Medulla oblongata (tissue), 1 donor: ENCODE measurements around the gene NCK2.
"Not testable (repeated sequence)": the region's sequence is repeated elsewhere in the genome, so short reads cannot be mapped to it uniquely, and the experiment has no call there.

Experiments used
- DNase-seq: peaks from one replicate; pipeline ENCODE4 v3.0.0-alpha.2; 2015; ENCODE audit errors: extremely low spot score

The NCK2 gene

GRCh38 chr2:105893011-105893995 lies 148.6 kb downstream of the NCK2 start:
- no peak for DNase-seq

- DNase-seq = no peak
These were observed 149.7 kb downstream of the NCK2 start for GRCh38 chr2:105894327-105894944.

GRCh38 chr2:105895990-105896764 lies 151.5 kb downstream of the NCK2 start:
- no peak for DNase-seq

- no peak for DNase-seq
These were observed 152.1 kb downstream of the NCK2 start for GRCh38 chr2:105896765-105897163.

GRCh38 chr2:105897694-105898093 lies 153.0 kb downstream of the NCK2 start:
- not testable (repeated sequence) for DNase-seq

- no peak for DNase-seq
These were observed 158.5 kb downstream of the NCK2 start for GRCh38 chr2:105903051-105903674.

GRCh38 chr2:105904938-105905337 lies 160.2 kb downstream of the NCK2 start:
- no peak for DNase-seq

- DNase-seq = no peak
These were observed 161.8 kb downstream of the NCK2 start for GRCh38 chr2:105906481-105906880.

- no peak for DNase-seq
These were observed 162.5 kb downstream of the NCK2 start for GRCh38 chr2:105907184-105907583.

GRCh38 chr2:105909215-105909614 lies 164.5 kb downstream of the NCK2 start:
- no peak for DNase-seq

- no peak for DNase-seq
These were observed 166.0 kb downstream of the NCK2 start for GRCh38 chr2:105910497-105911238.

- DNase-seq = no peak
These were observed 166.7 kb downstream of the NCK2 start for GRCh38 chr2:105911425-105911824.

- no peak for DNase-seq
These were observed 167.4 kb downstream of the NCK2 start for GRCh38 chr2:105912081-105912480.

- no peak for DNase-seq
These were observed 170.4 kb downstream of the NCK2 start for GRCh38 chr2:105915005-105915558.

- DNase-seq = no peak
These were observed 172.5 kb downstream of the NCK2 start for GRCh38 chr2:105917226-105917625.

GRCh38 chr2:105917688-105918087 lies 173.0 kb downstream of the NCK2 start:
- DNase-seq = no peak

- DNase-seq = peak; percentile 53
These were observed 174.6 kb downstream of the NCK2 start for GRCh38 chr2:105919191-105919811.

GRCh38 chr2:105919826-105920225 lies 175.1 kb downstream of the NCK2 start:
- DNase-seq = no peak

GRCh38 chr2:105924271-105924670 lies 179.6 kb downstream of the NCK2 start:
- DNase-seq = no peak

GRCh38 chr2:105924932-105925331 lies 180.2 kb downstream of the NCK2 start:
- DNase-seq = no peak
